GM21576 (cell line): ENCODE data around the gene RNASE3.
"Not testable (repeated sequence)": the region's sequence is repeated elsewhere in the genome, so short reads cannot be mapped to it uniquely, and the experiment has no call there.

ENCODE experiments used
- ATAC-seq: cut with Tn5 transposase; IDR thresholded peaks from one replicate; pipeline ENCODE4 v1.9.1; 2021; ENCODE audit warnings: mild to moderate bottlenecking, moderate library complexity; ENCODE audit not compliant: unreplicated experiment

RNASE3 gene

DNA sequence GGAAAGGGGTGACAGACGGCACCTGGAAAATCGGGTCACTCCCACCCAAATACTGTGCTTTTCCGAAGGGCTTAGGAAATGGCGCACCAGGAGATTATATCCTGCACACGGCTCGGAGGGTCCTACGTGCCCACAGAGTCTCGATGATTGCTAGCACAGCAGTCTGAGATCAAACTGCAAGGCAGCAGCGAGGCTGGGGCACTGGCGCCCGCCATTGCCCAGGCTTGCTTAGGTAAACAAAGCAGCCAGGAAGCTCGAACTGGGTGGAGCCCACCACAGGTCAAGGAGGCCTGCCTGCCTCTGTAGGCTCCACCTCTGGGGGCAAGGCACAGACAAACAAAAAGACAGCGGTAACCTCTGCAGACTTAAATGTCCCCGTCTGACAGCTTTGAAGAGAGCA, 19.6 kb downstream of the RNASE3 start:
- not testable (repeated sequence) for ATAC-seq

- not testable (repeated sequence) for ATAC-seq
Measured at GRCh38 chr14:20919038-20919756, 28.0 kb downstream of the RNASE3 start.

DNA sequence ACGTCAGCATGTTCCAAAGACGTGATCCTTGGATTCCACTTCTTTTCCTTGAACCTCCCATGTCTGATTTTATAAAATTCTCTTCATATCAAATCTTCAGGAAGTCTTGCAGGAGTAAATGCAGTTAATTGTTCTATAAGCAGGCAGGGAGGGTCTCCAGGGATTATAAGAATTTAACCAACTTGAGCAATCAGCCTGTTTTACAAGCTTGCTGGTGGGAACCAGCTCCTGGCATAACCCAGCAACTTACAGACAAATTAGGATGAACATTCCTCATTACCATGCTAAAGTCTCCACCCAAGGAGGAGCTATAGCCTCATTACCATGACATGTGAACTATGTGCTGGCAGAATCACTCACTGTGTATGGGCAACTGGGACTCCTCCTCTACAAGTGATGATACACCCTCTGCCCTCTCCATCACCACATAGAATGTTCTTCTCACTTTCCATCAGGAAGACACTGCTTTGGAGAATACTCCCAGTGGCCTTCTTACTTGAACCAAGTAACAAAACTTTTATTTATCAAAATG, 32.6 kb downstream of the RNASE3 start:
- ATAC-seq: not testable (repeated sequence)

DNA sequence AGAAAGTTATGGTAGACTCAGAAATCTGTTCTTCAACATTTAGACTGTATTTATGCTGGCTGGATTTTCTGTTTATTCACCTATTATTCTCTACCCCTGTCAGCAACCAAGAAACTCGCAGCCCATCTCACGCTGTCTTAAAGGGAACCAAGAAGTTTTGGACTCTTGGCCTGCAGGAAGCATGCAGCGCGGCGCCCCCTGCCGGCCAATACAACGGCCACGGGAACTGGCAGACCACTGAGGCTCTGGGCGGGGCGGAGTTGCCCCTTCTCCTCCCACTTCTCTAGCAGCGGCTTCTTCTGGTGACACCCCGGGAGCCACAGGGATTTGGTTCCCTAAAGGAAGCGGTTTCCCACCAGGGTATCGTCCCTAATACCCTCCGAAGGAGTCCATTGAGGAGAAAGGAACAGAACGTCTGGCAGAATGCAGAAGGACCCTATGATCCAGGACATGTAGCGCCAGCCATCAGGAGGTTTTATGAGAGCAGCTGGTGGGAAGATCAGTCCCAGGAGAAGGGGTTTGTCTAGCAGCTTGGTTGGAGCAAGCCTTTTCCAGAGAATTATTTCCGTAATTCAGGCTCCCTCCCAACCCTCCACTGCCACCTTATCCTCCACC, 43.1 kb downstream of the RNASE3 start:
- no peak for ATAC-seq

- no peak for ATAC-seq
Measured at GRCh38 chr14:20935303-20935984, 44.3 kb downstream of the RNASE3 start.
